Liver (tissue), 9 donors: ENCODE results near the gene ULBP3. TPM values are rescaled to one million over a fixed set of nuclear protein-coding genes. Genes with fewer than 3 reads are reported as not detected.
"Not testable (repeated sequence)": the region's sequence is repeated elsewhere in the genome, so short reads cannot be mapped to it uniquely, and the experiment has no call there.

Experiments
- DNase-seq: peaks from one replicate; pipeline ENCODE4 v3.0.0-alpha.2; 2017; ENCODE audit warnings: low spot score
- H3K27ac ChIP-seq, 2 donors: one replicate each; pipeline ENCODE4 v1.7.0; 2013; ENCODE audit warnings: inconsistent platforms in 2 of 2, low read length in 2 of 2, control low read depth in 1 of 2, low read depth in 1 of 2, mild to moderate bottlenecking in 1 of 2
- H3K27me3 ChIP-seq, 4 donors: one replicate each; pipeline versions ENCODE4 v1.6.1 to v1.7.0; 2013; ENCODE audit warnings: low read length in 3 of 4, inconsistent platforms in 1 of 4, mild to moderate bottlenecking in 1 of 4, moderate library complexity in 1 of 4; ENCODE audit not compliant: control insufficient read depth in 4 of 4, insufficient read depth in 4 of 4
- H3K36me3 ChIP-seq, 4 donors: one replicate each; pipeline versions ENCODE4 v1.6.1 to v1.7.0; 2013; ENCODE audit warnings: low read length in 3 of 4, mild to moderate bottlenecking in 3 of 4, low read depth in 1 of 4, moderate library complexity in 1 of 4; ENCODE audit not compliant: control insufficient read depth in 4 of 4, insufficient read depth in 3 of 4
- H3K4me1 ChIP-seq, 4 donors: one replicate each; pipeline versions ENCODE4 v1.6.1 to v1.7.0; 2013; ENCODE audit warnings: low read length in 3 of 4, mild to moderate bottlenecking in 3 of 4, moderate library complexity in 1 of 4; ENCODE audit not compliant: control insufficient read depth in 4 of 4, insufficient read depth in 4 of 4
- H3K4me3 ChIP-seq, 3 donors: one replicate each; pipeline versions ENCODE4 v1.6.1 to v1.7.0; 2013; ENCODE audit warnings: low read length in 3 of 3, control low read depth in 1 of 3, low read depth in 1 of 3, mild to moderate bottlenecking in 1 of 3
- H3K9ac ChIP-seq, 2 donors: one replicate each; pipeline ENCODE4 v1.7.0; 2013; ENCODE audit warnings: low read length in 2 of 2, mild to moderate bottlenecking in 2 of 2, moderate library complexity in 2 of 2, control low read depth in 1 of 2, low read depth in 1 of 2
- H3K9me3 ChIP-seq, 4 donors: one replicate each; pipeline versions ENCODE4 v1.6.1 to v1.7.0; 2013; ENCODE audit warnings: low read length in 3 of 4; ENCODE audit not compliant: control insufficient read depth in 4 of 4
- HNF4A ChIP-seq, 2 donors: conservative IDR thresholded peaks; 2 replicates each; pipeline ENCODE4 v1.6.1; 2016; ENCODE audit warnings: antibody characterized with exemption in 2 of 2, mild to moderate bottlenecking in 2 of 2
- RAD21 ChIP-seq, 2 donors: IDR thresholded peaks; 2 replicates each; pipeline ENCODE4 v1.6.1; 2016; ENCODE audit warnings: antibody characterized with exemption in 2 of 2, mild to moderate bottlenecking in 2 of 2
- SP1 ChIP-seq: IDR thresholded peaks from 2 replicates; pipeline ENCODE4 v1.6.1; 2018; ENCODE audit warnings: antibody characterized with exemption, mild to moderate bottlenecking
- WGBS: extraction: QIAGEN DNeasy Blood & Tissue Kit; methylation state at CpG from one replicate; pipeline ENCODE4 v1.1.7; 2013; 5-methylcytosine and 5-hydroxymethylcytosine counted together
- polyA plus RNA-seq, 2 donors: library from polyadenylated mRNA; stranded (reverse) in 1 of 2; unstranded in 1 of 2; fragments of 200-250 nt in 1 of 2; fragments of >200 nt in 1 of 2; fragmentation: Nextera tagmentation in 1 of 2; extraction: Ambion mirVana in 1 of 2; gene quantifications; one replicate each; pipeline versions ENCODE4 v1.2.1 to v1.2.3, GENCODE V29; 2013 to 2015
- total RNA-seq, 2 donors: library from RNA; depleted of rRNA; stranded (reverse); fragments of >200 nt; gene quantifications; one replicate each; pipeline ENCODE4 v1.2.3, GENCODE V29; 2014
- TF ChIP-seq, protein P1 (sequence below): fragments of 150-350 bp; IDR thresholded peaks from 2 replicates; pipeline ENCODE4 v1.5.1; 2017; ENCODE audit warnings: improper control_type of control experiment, low read depth, low read length; ENCODE audit not compliant: missing input control
- donor health status: healthy.
- donor health status: healthy.
- donor health status: healthy.
- donor health status: healthy.
- donor health status: healthy.

ULBP3 gene
- total and polyA plus RNA-seq, 4 donors: 0.88 to 2.3 (median 0.92) TPM; not detected in 1

DNA sequence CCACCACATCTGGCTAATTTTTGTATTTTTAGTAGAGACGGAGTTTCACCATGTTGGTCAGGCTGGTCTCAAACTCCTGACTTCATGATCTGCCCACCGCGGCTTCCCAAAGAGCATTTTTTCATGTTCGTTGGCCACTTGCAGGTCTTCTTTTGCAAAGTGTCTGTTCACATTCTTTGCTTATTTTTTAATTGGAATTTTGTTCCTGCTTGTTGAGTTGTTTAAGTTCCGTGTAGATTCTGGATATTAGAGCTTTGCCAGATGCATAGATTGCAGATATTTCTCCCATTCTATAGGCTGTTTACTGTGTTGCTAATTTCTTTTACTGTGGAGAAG is 51.8 kb downstream of the ULBP3 start:
- not testable (repeated sequence) for H3K36me3 ChIP-seq, DNase-seq, H3K4me1 ChIP-seq, H3K9me3 ChIP-seq, H3K9ac ChIP-seq, H3K4me3 ChIP-seq, H3K27ac ChIP-seq
- 2% methylated on average over 5 of the region's 5 CpGs for WGBS
- peaks cover 0 to 25% (median 8%) of the 10 kb centered on the region in 4 donors for H3K27me3 ChIP-seq
- peak in 1 of 2 donors; percentile 25 for TF ChIP-seq RAD21 (IDR thresholded peaks at IDR 0.05)

DNA sequence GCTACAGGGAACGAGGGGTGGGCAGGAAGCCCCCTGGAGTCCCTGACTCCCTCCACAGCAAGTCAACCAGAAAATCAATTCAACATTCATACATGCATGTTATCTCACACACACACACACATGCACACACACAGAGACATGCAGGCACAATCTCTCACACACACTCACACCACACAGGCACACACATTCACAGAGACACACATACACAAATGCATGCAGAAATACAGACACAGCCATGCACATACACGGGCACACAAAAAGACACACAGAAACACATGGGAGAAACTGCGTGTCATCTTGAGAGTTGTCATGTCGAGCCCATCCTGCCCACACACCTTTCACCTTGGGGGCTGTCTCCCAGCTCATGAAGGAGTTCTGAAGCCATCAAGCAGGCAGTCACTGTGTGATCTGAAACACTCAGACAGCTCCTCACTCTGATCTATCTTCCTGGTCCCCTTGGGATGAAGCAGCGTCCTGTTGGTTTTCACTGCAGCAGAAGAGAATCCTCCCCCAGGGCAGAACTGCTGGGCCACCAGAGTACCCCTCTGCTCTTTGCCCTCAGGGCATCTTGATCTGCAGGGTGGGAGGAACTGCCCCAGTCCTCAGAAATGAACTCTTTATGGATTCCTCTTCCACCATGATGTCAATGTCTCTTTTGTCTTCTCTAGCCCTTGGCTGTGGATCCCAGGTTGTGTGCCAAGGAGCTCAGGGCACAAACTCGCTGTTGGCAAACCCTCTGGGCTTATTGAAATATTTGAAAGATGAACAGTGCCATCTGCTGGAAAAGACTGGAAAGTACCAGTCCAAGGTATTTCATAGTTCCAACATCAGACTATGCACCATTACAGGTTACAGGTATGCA is 52.4 kb downstream of the ULBP3 start:
- Histone ChIP-seq H3K27me3 (peaks cover 0 to 25% (median 8%) of the 10 kb centered on the region in 4 donors), H3K36me3 (no peaks in the 10 kb centered on the region), H3K27ac (no peak overlapping the region), H3K4me3 (no peak overlapping the region), H3K9ac (no peak overlapping the region), H3K9me3 (no peaks in the 10 kb centered on the region), H3K4me1 (peaks cover 0 to 3% (median 0%) of the 10 kb centered on the region in 4 donors)
- no peak for DNase-seq
- 17% methylated on average over 6 of the region's 6 CpGs for WGBS
- TF ChIP-seq, protein P1, sequence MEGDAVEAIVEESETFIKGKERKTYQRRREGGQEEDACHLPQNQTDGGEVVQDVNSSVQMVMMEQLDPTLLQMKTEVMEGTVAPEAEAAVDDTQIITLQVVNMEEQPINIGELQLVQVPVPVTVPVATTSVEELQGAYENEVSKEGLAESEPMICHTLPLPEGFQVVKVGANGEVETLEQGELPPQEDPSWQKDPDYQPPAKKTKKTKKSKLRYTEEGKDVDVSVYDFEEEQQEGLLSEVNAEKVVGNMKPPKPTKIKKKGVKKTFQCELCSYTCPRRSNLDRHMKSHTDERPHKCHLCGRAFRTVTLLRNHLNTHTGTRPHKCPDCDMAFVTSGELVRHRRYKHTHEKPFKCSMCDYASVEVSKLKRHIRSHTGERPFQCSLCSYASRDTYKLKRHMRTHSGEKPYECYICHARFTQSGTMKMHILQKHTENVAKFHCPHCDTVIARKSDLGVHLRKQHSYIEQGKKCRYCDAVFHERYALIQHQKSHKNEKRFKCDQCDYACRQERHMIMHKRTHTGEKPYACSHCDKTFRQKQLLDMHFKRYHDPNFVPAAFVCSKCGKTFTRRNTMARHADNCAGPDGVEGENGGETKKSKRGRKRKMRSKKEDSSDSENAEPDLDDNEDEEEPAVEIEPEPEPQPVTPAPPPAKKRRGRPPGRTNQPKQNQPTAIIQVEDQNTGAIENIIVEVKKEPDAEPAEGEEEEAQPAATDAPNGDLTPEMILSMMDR: peak; percentile 75
- TF ChIP-seq RAD21 (IDR thresholded peaks at IDR 0.05): peak; percentile 88 to 90
- TF ChIP-seq HNF4A (conservative IDR thresholded peaks at IDR 0.05): peak in 1 of 2 donors; percentile 10
- TF ChIP-seq SP1: no peak

DNA sequence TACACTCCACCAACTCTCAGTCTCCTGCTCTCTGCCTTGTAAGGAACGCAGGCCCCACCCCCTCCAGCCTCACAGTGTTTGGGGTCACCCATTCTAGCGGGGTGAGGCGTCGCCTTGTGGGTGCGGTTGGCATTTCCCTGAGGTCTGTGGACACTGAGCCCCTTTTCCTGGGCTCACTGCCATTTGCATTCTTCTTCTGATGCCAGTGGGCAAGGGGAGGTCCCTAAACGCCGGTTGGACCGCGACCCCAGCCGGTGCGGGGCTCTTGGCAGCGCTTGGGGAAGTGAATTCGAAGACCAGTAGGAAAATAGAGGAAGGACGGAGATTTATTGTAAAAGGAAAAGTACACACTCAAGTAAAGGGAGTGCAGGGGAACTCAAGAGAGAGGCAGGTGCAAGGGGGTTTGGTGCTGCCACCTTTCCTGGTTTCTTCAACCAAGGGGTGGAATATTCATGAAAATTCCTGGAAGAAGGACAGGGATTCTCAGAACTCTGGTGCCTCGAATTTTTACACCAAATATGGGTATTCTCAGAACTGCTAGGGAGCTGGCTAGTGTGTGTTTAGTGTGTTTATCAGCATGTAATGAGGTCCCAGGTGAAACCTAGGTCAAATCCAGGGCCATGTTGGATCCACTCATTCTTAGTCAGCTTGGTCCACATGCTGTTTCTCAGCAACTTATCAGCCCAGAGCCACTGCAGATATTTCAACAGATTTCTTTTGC is 53.5 kb downstream of the ULBP3 start:
- not testable (repeated sequence) for DNase-seq, H3K27ac ChIP-seq, H3K9me3 ChIP-seq, H3K4me1 ChIP-seq, H3K36me3 ChIP-seq, H3K9ac ChIP-seq, H3K4me3 ChIP-seq
- H3K27me3 ChIP-seq: peaks cover 0 to 25% (median 8%) of the 10 kb centered on the region in 4 donors
- WGBS: 7% methylated on average over 15 of the region's 15 CpGs

DNA sequence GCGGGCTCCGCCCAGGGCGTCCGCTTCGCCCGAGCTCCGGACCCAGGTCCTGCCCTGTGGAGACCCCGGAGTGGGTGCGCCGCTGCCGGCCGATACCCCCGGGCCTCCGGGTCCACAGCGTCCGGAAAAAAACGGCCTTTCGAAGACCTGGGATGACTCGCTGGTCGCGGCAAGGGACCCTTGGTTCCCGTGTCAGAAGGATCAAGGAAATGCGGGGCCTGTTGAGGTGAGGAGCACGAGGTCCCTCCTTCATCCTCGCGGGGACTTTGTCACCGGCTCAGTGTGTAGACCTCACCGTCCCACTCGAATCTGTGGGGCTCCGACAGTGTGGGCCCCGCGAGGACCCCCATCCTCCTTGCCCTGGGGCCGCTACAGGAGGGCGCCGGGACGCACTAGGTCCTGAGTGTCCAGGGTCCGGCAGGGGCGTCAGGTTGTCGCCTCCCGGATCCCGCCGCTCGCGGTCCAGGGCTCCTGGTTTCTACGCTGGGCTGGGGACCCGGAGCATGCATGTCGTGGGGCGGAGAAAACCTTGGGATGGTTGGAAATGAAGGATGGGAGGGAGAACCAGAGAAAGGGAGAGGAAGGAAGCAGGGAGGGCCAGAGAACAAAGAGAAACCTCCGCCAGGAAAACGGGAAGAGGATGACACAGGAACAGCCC is 54.2 kb downstream of the ULBP3 start:
- peaks cover 0 to 25% (median 8%) of the 10 kb centered on the region in 4 donors for H3K27me3 ChIP-seq
- not testable (repeated sequence) for DNase-seq, H3K36me3 ChIP-seq, H3K9me3 ChIP-seq, H3K4me3 ChIP-seq, H3K4me1 ChIP-seq, H3K9ac ChIP-seq, H3K27ac ChIP-seq
- WGBS: 7% methylated on average over 46 of the region's 50 CpGs

DNA sequence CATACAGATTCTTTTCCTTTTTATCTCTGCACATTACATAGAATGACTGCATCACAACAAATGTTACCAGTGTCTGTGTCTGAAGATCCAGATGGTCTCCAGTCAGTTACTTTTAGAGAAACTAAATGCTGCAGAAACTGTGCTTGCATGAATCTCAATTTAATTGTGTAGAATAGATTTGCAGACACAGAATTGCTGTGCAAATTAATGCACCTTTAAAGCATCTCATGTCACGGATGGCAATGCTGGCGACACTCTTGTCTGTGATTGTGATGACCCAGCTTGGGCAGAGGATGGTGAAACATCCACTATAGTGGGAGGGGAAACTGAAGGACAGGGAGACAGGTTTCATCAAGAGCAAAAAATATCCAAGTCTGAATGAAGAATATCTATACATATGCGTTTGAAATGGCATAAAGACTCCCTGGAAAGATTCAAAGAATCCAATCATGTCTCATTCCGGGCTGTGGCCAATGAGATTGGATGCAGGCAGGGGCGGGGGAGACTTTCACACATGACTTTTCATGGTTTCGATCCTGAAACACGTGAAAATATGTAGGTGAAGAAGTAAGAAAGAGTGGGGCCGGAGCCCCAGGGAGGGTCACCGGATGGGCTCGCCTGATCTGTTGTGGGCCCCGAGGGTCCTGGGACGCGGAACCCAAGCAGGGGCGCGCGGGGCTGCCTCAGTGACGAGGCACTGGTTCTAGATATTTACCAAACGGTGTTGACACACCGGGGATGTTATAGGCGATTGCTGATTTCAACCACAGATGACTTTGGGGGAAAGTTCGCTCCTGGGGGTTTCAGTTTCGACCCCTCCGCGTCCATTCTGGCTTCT is 54.9 kb downstream of the ULBP3 start:
- DNase-seq, H3K9ac ChIP-seq, H3K9me3 ChIP-seq, H3K36me3 ChIP-seq, H3K4me1 ChIP-seq, H3K4me3 ChIP-seq, H3K27ac ChIP-seq: not testable (repeated sequence)
- H3K27me3 ChIP-seq: peaks cover 0 to 25% (median 8%) of the 10 kb centered on the region in 4 donors
- 8% methylated on average over 12 of the region's 24 CpGs for WGBS

DNA sequence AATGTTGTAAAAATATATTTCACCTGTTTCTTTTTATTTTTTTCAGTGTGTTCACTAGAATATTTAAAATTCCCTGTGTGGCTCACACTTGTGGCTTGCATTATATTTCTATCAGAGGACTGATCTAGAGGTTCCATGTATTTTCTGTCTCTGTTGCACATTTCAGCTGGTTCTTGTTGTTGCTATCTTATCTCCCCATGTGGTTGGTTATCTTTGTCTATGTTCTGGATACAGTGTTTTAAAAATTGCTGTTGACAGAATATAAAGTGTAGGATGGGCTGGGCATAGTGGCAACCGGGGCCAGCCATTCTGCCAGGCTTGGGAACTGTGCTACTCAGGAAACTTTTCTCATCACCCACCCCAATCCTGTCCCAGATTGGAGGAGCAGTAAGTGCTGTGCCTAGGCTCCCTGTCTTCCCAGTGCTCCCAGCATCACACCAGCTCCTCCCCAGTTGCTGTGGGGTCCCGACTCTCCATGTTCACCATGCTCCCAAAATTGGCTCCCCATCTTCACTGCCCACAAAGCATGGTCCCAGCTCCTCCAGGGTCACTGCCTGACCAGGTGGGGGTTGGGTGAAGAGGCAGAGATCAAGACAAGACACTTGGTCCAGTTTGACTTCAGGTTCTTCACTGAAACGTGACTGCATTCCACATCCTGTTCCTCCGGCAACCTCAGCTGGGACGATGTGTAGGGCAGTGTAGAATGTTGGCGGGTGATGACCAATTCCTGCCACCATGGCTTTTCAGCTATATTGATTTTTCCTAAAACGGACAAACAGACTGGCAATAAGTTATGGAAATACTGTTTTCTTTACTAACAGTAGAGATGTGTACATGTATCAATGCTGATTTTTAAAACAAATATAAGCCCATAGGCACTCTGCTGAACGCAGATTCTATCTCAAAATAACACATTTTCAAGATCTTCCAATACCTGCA is 55.8 kb downstream of the ULBP3 start:
- H3K4me1 ChIP-seq, H3K4me3 ChIP-seq, H3K27ac ChIP-seq, H3K9ac ChIP-seq, DNase-seq, H3K36me3 ChIP-seq, H3K9me3 ChIP-seq: not testable (repeated sequence)
- WGBS: 27% methylated on average over 8 of the region's 8 CpGs
- peaks cover 0 to 25% (median 8%) of the 10 kb centered on the region in 4 donors for H3K27me3 ChIP-seq
